K562 (cell line): ENCODE results near the gene INO80E. TPM values are rescaled to one million over a fixed set of nuclear protein-coding genes. Genes with fewer than 3 reads are reported as not detected.
A peak's percentile ranks its signal among the peaks of the same experiment; 100 is the strongest.

ENCODE experiments used
- BRD9 ChIP-seq: fragments of 450-650 bp; IDR thresholded peaks from 2 replicates; pipeline ENCODE4 v1.6.1; 2018; ENCODE audit warnings: low read depth; ENCODE audit not compliant: partially characterized antibody
- CHD2 ChIP-seq: IDR thresholded peaks from 2 replicates; pipeline ENCODE4 v1.6.1; 2011; ENCODE audit warnings: low read depth, low read length
- CREB3L1 ChIP-seq: fragments of 450-650 bp; IDR thresholded peaks from 2 replicates; pipeline ENCODE4 v1.6.1; 2014; ENCODE audit warnings: low read depth, mild to moderate bottlenecking, moderate library complexity, borderline replicate concordance
- CTCF ChIP-seq, 3 experiments: IDR thresholded peaks in 2 of 3; conservative IDR thresholded peaks in 1 of 3; 2 replicates each; pipeline ENCODE4 v1.5.1; 2011 to 2012; ENCODE audit warnings: low read length in 3 of 3, mild to moderate bottlenecking in 3 of 3, control low read depth in 2 of 3, improper control_type of control experiment in 1 of 3, inconsistent platforms in 1 of 3, low read depth in 1 of 3, mixed read lengths in 1 of 3, moderate library complexity in 1 of 3; ENCODE audit not compliant: insufficient read depth in 2 of 3
- DEAF1 ChIP-seq: fragments of 450-650 bp; formaldehyde crosslinking; IDR thresholded peaks from 2 replicates; pipeline ENCODE4 v1.4.0; 2020; ENCODE audit warnings: mild to moderate bottlenecking, moderate library complexity
- ETV6 ChIP-seq, 3 experiments: fragments of 150-350 bp in 1 of 3; sonication (generic) in 1 of 3; formaldehyde crosslinking in 1 of 3; IDR thresholded peaks; 2 replicates each; pipeline versions ENCODE4 v1.6.1 to v1.8.0; 2014 to 2022; ENCODE audit warnings: borderline replicate concordance in 2 of 3, low read depth in 2 of 3, antibody characterized with exemption in 1 of 3, low read length in 1 of 3, mild to moderate bottlenecking in 1 of 3, missing genetic modification reagents in 1 of 3
- ID3 ChIP-seq, 2 experiments: fragments of 250-450 bp in 1 of 2; fragments of 450-650 bp in 1 of 2; sonication (Bioruptor Pico) in 1 of 2; IDR thresholded peaks; 2 replicates each; pipeline versions ENCODE4 v1.6.1 to v1.8.0; 2016 to 2021; ENCODE audit warnings: mild to moderate bottlenecking in 2 of 2, moderate library complexity in 2 of 2, missing compliant biosample characterization in 1 of 2, missing genetic modification characterization in 1 of 2
- NCOA1 ChIP-seq: fragments of 450-650 bp; IDR thresholded peaks from 2 replicates; pipeline ENCODE4 v1.6.1; 2016; ENCODE audit warnings: low read depth
- RBFOX2 ChIP-seq: fragments of 200-400 bp; formaldehyde crosslinking; IDR thresholded peaks from 2 replicates; pipeline ENCODE4 v1.6.1; 2017; ENCODE audit warnings: low read depth, mild to moderate bottlenecking, low read length, moderate library complexity
- RBM39 ChIP-seq: fragments of 200-400 bp; formaldehyde crosslinking; optimal IDR thresholded peaks from 2 replicates; pipeline ENCODE3; 2018; ENCODE audit warnings: low read depth, low read length
- RNF219 ChIP-seq: fragments of 250-450 bp; sonication (Bioruptor Pico); IDR thresholded peaks from 2 replicates; pipeline ENCODE4 v1.5.0; 2022; ENCODE audit warnings: mild to moderate bottlenecking
- SLC30A9 ChIP-seq: fragments of 250-450 bp; sonication (Bioruptor Pico); IDR thresholded peaks from 2 replicates; pipeline ENCODE4 v1.8.0; 2022; ENCODE audit warnings: mild to moderate bottlenecking, moderate library complexity
- SREBF2 ChIP-seq: sonication (generic); formaldehyde crosslinking; IDR thresholded peaks from 2 replicates; pipeline ENCODE4 v1.4.0; 2020; ENCODE audit warnings: mild to moderate bottlenecking, missing genetic modification reagents
- TAF7 ChIP-seq: fragments of 450-650 bp; IDR thresholded peaks from 2 replicates; pipeline ENCODE4 v1.6.1; 2016; ENCODE audit warnings: missing genetic modification characterization, missing compliant biosample characterization
- TRIM28 ChIP-seq: fragments of 450-650 bp; IDR thresholded peaks from 2 replicates; pipeline ENCODE4 v1.6.1; 2017
- ZNF133 ChIP-seq: fragments of 250-450 bp; sonication (Bioruptor Pico); IDR thresholded peaks from 2 replicates; pipeline ENCODE4 v1.4.0; 2020; ENCODE audit warnings: mild to moderate bottlenecking
- ZNF436 ChIP-seq: fragments of 250-450, 450-650 bp; sonication (Bioruptor Pico); formaldehyde crosslinking; IDR thresholded peaks from 2 replicates; pipeline ENCODE4 v1.7.0; 2020; ENCODE audit warnings: mild to moderate bottlenecking
- ZNF77 ChIP-seq: fragments of 250-450 bp; sonication (Bioruptor Pico); IDR thresholded peaks from 2 replicates; pipeline ENCODE4 v1.5.0; 2020
- ZSCAN29 ChIP-seq: fragments of 450-650 bp; IDR thresholded peaks from 2 replicates; pipeline ENCODE4 v1.6.1; 2017
- polyA plus RNA-seq, 8 experiments: library from polyadenylated mRNA; depleted of rRNA in 4 of 8; stranded (reverse) in 5 of 8; unstranded in 3 of 8; fragments of >200 nt; fragmentation: Nextera tagmentation in 2 of 8; fragmentation: Illumina TruSeq in 1 of 8; extraction: Ambion mirVana in 2 of 8; extraction: Trizol in 1 of 8; gene quantifications; 2 replicates each; pipeline versions ENCODE4 v1.2.1 to v1.2.3, GENCODE V29; 2011 to 2014; ENCODE audit warnings: inconsistent platforms in 1 of 8, missing spikeins in 1 of 8
- total RNA-seq, 7 experiments: library from RNA; depleted of rRNA in 6 of 7; stranded (reverse); fragments of >200 nt in 6 of 7; fragmentation: Illumina TruSeq in 2 of 7; extraction: Trizol in 2 of 7; gene quantifications; 2 replicates each; pipeline versions ENCODE4 v1.2.1 to v1.2.3, GENCODE V29; 2011 to 2021; ENCODE audit warnings: low replicate concordance in 1 of 7

The INO80E gene
- total and polyA plus RNA-seq, 9 of the 15 experiments (the other 6 are each of a cell fraction or from before 2014, with no cell fraction given) = 0.31 to 102 (median 49.3) TPM

- TF ChIP-seq RNF219 (CRISPR knock-in tag) (no peak), BRD9 (peak; percentile 18), ZNF77 (CRISPR knock-in tag) (no peak), RBM39 (no peak), SLC30A9 (CRISPR knock-in tag) (no peak), NCOA1 (no peak), ZSCAN29 (no peak), CTCF (IDR thresholded peaks at IDR 0.05 in 2 of 3, conservative IDR thresholded peaks at IDR 0.05 in 1 of 3; ENCODE audit: insufficient read depth in 2 of 3, low read depth in 1 of 3, low read length in 3 of 3) (no peak), RBFOX2 (peak; percentile 89), ID3 (CRISPR knock-in tag; IDR thresholded peaks at IDR 0.05) (no peak), ID3 (tag; IDR thresholded peaks at IDR 0.05) (no peak), TRIM28 (no peak), DEAF1 (CRISPR knock-in tag) (no peak), ETV6 (IDR thresholded peaks at IDR 0.05; ENCODE audit: borderline replicate concordance in 1 of 2, low read depth in 2 of 2, low read length in 1 of 2) (no peak), ETV6 (CRISPR knock-in tag; IDR thresholded peaks at IDR 0.05; ENCODE audit: borderline replicate concordance) (no peak), CHD2 (no peak), ZNF436 (CRISPR knock-in tag) (no peak), CREB3L1 (peak; percentile 62), ZNF133 (CRISPR knock-in tag) (no peak), SREBF2 (CRISPR knock-in tag) (no peak), TAF7 (tag) (peak; percentile 76)
Observed at GRCh38 chr16:29995911-29996765, at the start of gene INO80E (continued).
